ENCODE measurements around the gene PER1.

The PER1 gene

GRCh38 chr17:8151120-8151640 lies 1.0 kb downstream of the PER1 start:
- DNase-seq, result peak; percentile 92

- no peak for DNase-seq
These were observed 1.7 kb downstream of the PER1 start for GRCh38 chr17:8150194-8151119.

GRCh38 chr17:8149419-8150193 lies 2.6 kb downstream of the PER1 start:
- no peak for DNase-seq

GRCh38 chr17:8148560-8148959 lies 3.6 kb downstream of the PER1 start:
- DNase-seq, result no peak

GRCh38 chr17:8147805-8148404 lies 4.3 kb downstream of the PER1 start:
- DNase-seq, result no peak

GRCh38 chr17:8147141-8147804 lies 4.9 kb downstream of the PER1 start:
- no peak for DNase-seq

- no peak for DNase-seq
These were observed 5.6 kb downstream of the PER1 start for GRCh38 chr17:8146381-8147140.

GRCh38 chr17:8145811-8146210 lies 6.4 kb downstream of the PER1 start:
- no peak for DNase-seq

- no peak for DNase-seq
These were observed 7.6 kb downstream of the PER1 start for GRCh38 chr17:8144401-8145231.

GRCh38 chr17:8143581-8144400 lies 8.4 kb downstream of the PER1 start:
- DNase-seq, result no peak

- DNase-seq, result no peak
These were observed 9.2 kb downstream of the PER1 start for GRCh38 chr17:8142887-8143580.

GRCh38 chr17:8142158-8142886 lies 9.9 kb downstream of the PER1 start:
- no peak for DNase-seq

GRCh38 chr17:8141741-8142140 lies 10.5 kb downstream of the PER1 start:
- no peak for DNase-seq

GRCh38 chr17:8141045-8141444 lies 11.2 kb downstream of the PER1 start:
- no peak for DNase-seq

GRCh38 chr17:8140065-8141029 lies 11.9 kb downstream of the PER1 start:
- no peak for DNase-seq

GRCh38 chr17:8138672-8139371 lies 13.4 kb downstream of the PER1 start:
- DNase-seq, result peak; percentile 100

- DNase-seq, result no peak
These were observed 13.9 kb downstream of the PER1 start for GRCh38 chr17:8138374-8138671.
